Measurements from ENCODE around the gene C1orf87. TPM values are rescaled to one million over a fixed set of nuclear protein-coding genes. Genes with fewer than 3 reads are reported as not detected.

C1orf87 gene
- polyA plus RNA-seq (ENCODE audit: insufficient read length in 4 of 4) = under 1 TPM; 0.21 to 0.40 (median 0.25) TPM

- DNase-seq (ENCODE audit: low read depth in 4 of 4, low spot score in 2 of 4) = no peak
These were observed at the start of gene C1orf87 for GRCh38 chr1:60073605-60074278. Gene C1orf87 (minus strand): TSS chr1:60073770. CDS start chr1:60072643, 1,127 bp downstream.

- no peak for DNase-seq (ENCODE audit: low read depth in 4 of 4, low spot score in 2 of 4)
These were observed 44.5 kb upstream of the C1orf87 start for GRCh38 chr1:60118085-60118484.

GRCh38 chr1:60114745-60115318 lies 41.3 kb upstream of the C1orf87 start:
- DNase-seq (ENCODE audit: low read depth in 4 of 4, low spot score in 2 of 4) = peak in 1 of 4 donors; percentile 12

GRCh38 chr1:60113596-60113995 lies 40.0 kb upstream of the C1orf87 start:
- DNase-seq (ENCODE audit: low read depth in 4 of 4, low spot score in 2 of 4) = no peak

GRCh38 chr1:60113028-60113427 lies 39.5 kb upstream of the C1orf87 start:
- no peak for DNase-seq (ENCODE audit: low read depth in 4 of 4, low spot score in 2 of 4)

- no peak for DNase-seq (ENCODE audit: low read depth in 4 of 4, low spot score in 2 of 4)
These were observed 38.1 kb upstream of the C1orf87 start for GRCh38 chr1:60111716-60112115.

- DNase-seq (ENCODE audit: low read depth in 4 of 4, low spot score in 2 of 4) = no peak
These were observed 37.5 kb upstream of the C1orf87 start for GRCh38 chr1:60111118-60111517.

GRCh38 chr1:60108196-60108595 lies 34.6 kb upstream of the C1orf87 start:
- peak in 2 of 4 donors; percentile 45 to 73 for DNase-seq (ENCODE audit: low read depth in 4 of 4, low spot score in 2 of 4)

- no peak for DNase-seq (ENCODE audit: low read depth in 4 of 4, low spot score in 2 of 4)
These were observed 29.6 kb upstream of the C1orf87 start for GRCh38 chr1:60103186-60103585.

- no peak for DNase-seq (ENCODE audit: low read depth in 4 of 4, low spot score in 2 of 4)
These were observed 28.9 kb upstream of the C1orf87 start for GRCh38 chr1:60102267-60103061.

- DNase-seq (ENCODE audit: low read depth in 4 of 4, low spot score in 2 of 4) = no peak
These were observed 27.9 kb upstream of the C1orf87 start for GRCh38 chr1:60101516-60101915.

GRCh38 chr1:60091195-60091715 lies 17.7 kb upstream of the C1orf87 start:
- no peak for DNase-seq (ENCODE audit: low read depth in 4 of 4, low spot score in 2 of 4)

- DNase-seq (ENCODE audit: low read depth in 4 of 4, low spot score in 2 of 4) = no peak
These were observed 17.1 kb upstream of the C1orf87 start for GRCh38 chr1:60090655-60091054.

- no peak for DNase-seq (ENCODE audit: low read depth in 4 of 4, low spot score in 2 of 4)
These were observed 15.1 kb upstream of the C1orf87 start for GRCh38 chr1:60088620-60089155.

- DNase-seq (ENCODE audit: low read depth in 4 of 4, low spot score in 2 of 4) = no peak
These were observed 14.1 kb upstream of the C1orf87 start for GRCh38 chr1:60087681-60088080.

GRCh38 chr1:60078182-60078581 lies 4.6 kb upstream of the C1orf87 start:
- DNase-seq (ENCODE audit: low read depth in 4 of 4, low spot score in 2 of 4) = no peak

- no peak for DNase-seq (ENCODE audit: low read depth in 4 of 4, low spot score in 2 of 4)
These were observed 2.3 kb downstream of the C1orf87 start for GRCh38 chr1:60071296-60071695.

- no peak for DNase-seq (ENCODE audit: low read depth in 4 of 4, low spot score in 2 of 4)
These were observed 3.9 kb downstream of the C1orf87 start for GRCh38 chr1:60069691-60070090.

- DNase-seq (ENCODE audit: low read depth in 4 of 4, low spot score in 2 of 4) = no peak
These were observed 5.1 kb downstream of the C1orf87 start for GRCh38 chr1:60068393-60069045.

GRCh38 chr1:60066001-60066400 lies 7.6 kb downstream of the C1orf87 start:
- no peak for DNase-seq (ENCODE audit: low read depth in 4 of 4, low spot score in 2 of 4)

GRCh38 chr1:60065199-60065598 lies 8.4 kb downstream of the C1orf87 start:
- no peak for DNase-seq (ENCODE audit: low read depth in 4 of 4, low spot score in 2 of 4)
